A549 (cell line): ENCODE measurements around the gene NEK2. TPM values are rescaled to one million over a fixed set of nuclear protein-coding genes. Genes with fewer than 3 reads are reported as not detected.

Experiments
- ATAC-seq, 2 experiments: fragments of 200-7000 bp in 1 of 2; fragments of >200 bp in 1 of 2; cut with Nextera tagmentation in 1 of 2; cut with Tn5 transposase in 1 of 2; 3 replicates each; pipeline versions ENCODE4 v1.8.0 to v1.9.1; 2018 to 2020; ENCODE audit warnings: mild to moderate bottlenecking in 1 of 2, moderate library complexity in 1 of 2
- CTCF ChIA-PET: fragments of 300-600 bp; sonication (Branson Sonifier 250); formaldehyde crosslinking; extraction: SDS; loops from one replicate; lab custom pipeline; 2021; ENCODE audit warnings: antibody characterized with exemption, inconsistent platforms; lab: Yijun Ruan, JAX
- POLR2A ChIA-PET: fragments of 350-600 bp; formaldehyde crosslinking; extraction: SDS; loops from one replicate; lab custom pipeline; 2021; ENCODE audit warnings: antibody characterized with exemption, inconsistent platforms; lab: Yijun Ruan, JAX
- DNase-seq, 2 experiments: peaks; one replicate each; pipeline versions ENCODE4 v3.0.0 to v3.0.0-alpha.2; 2011 to 2016; ENCODE audit warnings: low read depth in 1 of 2, low spot score in 1 of 2
- FAIRE-seq: peaks from 2 replicates; lab custom pipeline; 2011; peaks lifted over from hg19 to GRCh38; lab: Jason Lieb, UNC
- H3K27ac ChIP-seq, 2 experiments: fragments of >200 bp; sonication (Bioruptor Twin); formaldehyde crosslinking; 3 replicates each; pipeline ENCODE4 v1.5.1; 2016 to 2017
- H3K4me1 ChIP-seq: fragments of >200 bp; sonication (Bioruptor Twin); formaldehyde crosslinking; 3 replicates; pipeline ENCODE4 v1.6.1; 2016
- H3K4me2 ChIP-seq: fragments of >200 bp; sonication (Bioruptor Twin); formaldehyde crosslinking; 3 replicates; pipeline ENCODE4 v1.6.1; 2016
- H3K4me3 ChIP-seq: fragments of >200 bp; sonication (Bioruptor Twin); formaldehyde crosslinking; 3 replicates; pipeline ENCODE4 v1.5.1; 2016
- H3K9me3 ChIP-seq: fragments of >200 bp; sonication (Bioruptor Twin); formaldehyde crosslinking; 3 replicates; pipeline ENCODE4 v1.6.1; 2016
- ATOH8 ChIP-seq: fragments of 250-450 bp; sonication (Bioruptor Pico); IDR thresholded peaks from 2 replicates; pipeline ENCODE4 v1.5.0; 2020; ENCODE audit warnings: low read depth, mild to moderate bottlenecking, moderate library complexity
- BHLHE40 ChIP-seq: IDR thresholded peaks from 2 replicates; pipeline ENCODE4 v1.6.1; 2012; ENCODE audit warnings: low read depth, low read length, inconsistent platforms
- E2F6 ChIP-seq: IDR thresholded peaks from 2 replicates; pipeline ENCODE4 v1.6.1; 2012; ENCODE audit warnings: low read depth, borderline replicate concordance
- EHMT2 ChIP-seq: fragments of 200-600 bp; sonication (generic); IDR thresholded peaks from 2 replicates; pipeline ENCODE4 v1.6.1; 2016; ENCODE audit warnings: antibody characterized with exemption, low read depth, mild to moderate bottlenecking, moderate library complexity
- ELK1 ChIP-seq: fragments of 150-350 bp; IDR thresholded peaks from 2 replicates; pipeline ENCODE4 v1.6.1; 2014; ENCODE audit warnings: low read depth, mild to moderate bottlenecking, low read length
- EP300 ChIP-seq, 2 experiments: fragments of >200 bp; sonication (Bioruptor Twin); formaldehyde crosslinking; IDR thresholded peaks; 2 replicates in 1 of 2; 3 replicates in 1 of 2; pipeline ENCODE4 v1.6.1; 2016 to 2017
- FOSB ChIP-seq: fragments of 250-450 bp; sonication (Bioruptor Pico); IDR thresholded peaks from 2 replicates; pipeline ENCODE4 v1.5.0; 2020; ENCODE audit warnings: mild to moderate bottlenecking, moderate library complexity
- FOSL2 ChIP-seq, 2 experiments: fragments of 450-650 bp in 1 of 2; fragments of >200 bp in 1 of 2; sonication (Bioruptor Twin) in 1 of 2; formaldehyde crosslinking; IDR thresholded peaks; 2 replicates each; pipeline versions ENCODE4 v1.5.0 to v1.6.1; 2016 to 2020; ENCODE audit warnings: mild to moderate bottlenecking in 1 of 2, moderate library complexity in 1 of 2
- GATA3 ChIP-seq: IDR thresholded peaks from 2 replicates; pipeline ENCODE4 v1.6.1; 2012; ENCODE audit warnings: borderline replicate concordance
- HDAC2 ChIP-seq: fragments of 200-600 bp; sonication (generic); IDR thresholded peaks from 2 replicates; pipeline ENCODE4 v1.6.1; 2016
- HOXB13 ChIP-seq: fragments of 250-450 bp; sonication (Bioruptor Pico); IDR thresholded peaks from 2 replicates; pipeline ENCODE4 v1.5.0; 2020; ENCODE audit warnings: low read depth, mild to moderate bottlenecking, moderate library complexity
- KDM1A ChIP-seq: fragments of 200-600 bp; sonication (generic); IDR thresholded peaks from 2 replicates; pipeline ENCODE4 v1.6.1; 2016; ENCODE audit warnings: low read depth, mild to moderate bottlenecking
- MAX ChIP-seq: IDR thresholded peaks from 2 replicates; pipeline ENCODE4 v1.6.1; 2012
- POLR2A ChIP-seq: IDR thresholded peaks from 2 replicates; pipeline ENCODE4 v1.6.1; 2012; ENCODE audit warnings: mild to moderate bottlenecking, low read length
- POLR2AphosphoS2 ChIP-seq: conservative IDR thresholded peaks from 2 replicates; pipeline ENCODE4 v1.6.1; 2012; ENCODE audit warnings: low read length, improper control_type of control experiment, inconsistent platforms
- RAD21 ChIP-seq, 2 experiments: fragments of >200 bp in 1 of 2; sonication (Bioruptor Twin) in 1 of 2; formaldehyde crosslinking in 1 of 2; IDR thresholded peaks in 1 of 2; conservative IDR thresholded peaks in 1 of 2; 2 replicates in 1 of 2; 3 replicates in 1 of 2; pipeline ENCODE4 v1.6.1; 2012 to 2018; ENCODE audit warnings: inconsistent platforms in 1 of 2
- RARB ChIP-seq: fragments of 250-450 bp; sonication (Bioruptor Pico); IDR thresholded peaks from 2 replicates; pipeline ENCODE4 v1.8.0; 2021; ENCODE audit warnings: mild to moderate bottlenecking, moderate library complexity
- RCOR1 ChIP-seq: fragments of 150-350 bp; IDR thresholded peaks from 2 replicates; pipeline ENCODE4 v1.6.1; 2014; ENCODE audit warnings: antibody characterized with exemption, low read length, low read depth
- RFX5 ChIP-seq: fragments of 450-650 bp; IDR thresholded peaks from 2 replicates; pipeline ENCODE4 v1.7.1; 2014; ENCODE audit warnings: antibody characterized with exemption, mild to moderate bottlenecking, moderate library complexity
- RNF2 ChIP-seq: fragments of 200-600 bp; sonication (generic); IDR thresholded peaks from 2 replicates; pipeline ENCODE4 v1.6.1; 2016; ENCODE audit warnings: low read depth, mild to moderate bottlenecking, antibody characterized with exemption, moderate library complexity, borderline replicate concordance
- TP53 ChIP-seq: fragments of 250-450 bp; sonication (Bioruptor Pico); IDR thresholded peaks from 2 replicates; pipeline ENCODE4 v1.5.0; 2021; ENCODE audit warnings: mild to moderate bottlenecking, moderate library complexity
- ZC3H11A ChIP-seq: fragments of 450-650 bp; IDR thresholded peaks from 2 replicates; pipeline ENCODE4 v1.6.1; 2014; ENCODE audit warnings: antibody characterized with exemption, mild to moderate bottlenecking
- ZNF302 ChIP-seq: fragments of 250-450 bp; sonication (Bioruptor Pico); IDR thresholded peaks from 2 replicates; pipeline ENCODE4 v1.9.0; 2021; ENCODE audit warnings: inconsistent platforms, mild to moderate bottlenecking, moderate library complexity
- WGBS: methylation state at CpG from one replicate; pipeline ENCODE4 v1.1.6; 2017; ENCODE audit errors: missing lambda C conversion rate; 5-methylcytosine and 5-hydroxymethylcytosine counted together
- polyA plus RNA-seq, 4 experiments: library from polyadenylated mRNA; depleted of rRNA in 3 of 4; stranded (reverse); fragments of >200 nt; fragmentation: RNase III in 1 of 4; extraction: RNeasy Plus Mini Kit Qiagen cat#74134 plus additional on column Dnase treatment in 1 of 4; gene quantifications; 2 replicates in 3 of 4; 3 replicates in 1 of 4; pipeline ENCODE4 v1.2.3, GENCODE V29; 2011 to 2017

The NEK2 gene
- polyA plus RNA-seq, 2 of the 4 experiments (the other 2 are of a cell fraction), result 42.0 to 65.3 TPM

- 80% methylated on average over 9 of the region's 11 CpGs for WGBS
- H3K9me3 ChIP-seq, result no peaks in the 10 kb centered on the region
- DNase-seq, result no peak
- no peak overlapping the region for H3K27ac ChIP-seq
- ATAC-seq, result no peak
- FAIRE-seq, result no peak
- H3K4me2 ChIP-seq, result no peak overlapping the region
- peaks cover 8% of the 10 kb centered on the region for H3K4me1 ChIP-seq
- POLR2A ChIA-PET, result no interaction called here
- no peak for TF ChIP-seq FOSL2 (IDR thresholded peaks at IDR 0.05)
- TF ChIP-seq FOSL2 (CRISPR knock-in tag; IDR thresholded peaks at IDR 0.05), result no peak
- no peak for TF ChIP-seq EP300 (IDR thresholded peaks at IDR 0.05)
- TF ChIP-seq RCOR1, result no peak
- no peak for TF ChIP-seq RAD21 (conservative IDR thresholded peaks at IDR 0.05 in 1 of 2, IDR thresholded peaks at IDR 0.05 in 1 of 2)
- no peak for TF ChIP-seq ZC3H11A
- no peak for TF ChIP-seq POLR2AphosphoS2
- no peak for TF ChIP-seq RARB (CRISPR knock-in tag)
- TF ChIP-seq BHLHE40, result no peak
- TF ChIP-seq HOXB13, result no peak
- TF ChIP-seq MAX, result no peak
- TF ChIP-seq FOSB, result no peak
- TF ChIP-seq, all 56 proteins: peak for 0
- CTCF ChIA-PET, result interaction anchor here (1.7 to 6.7 kb wide), 2 partner anchors 7 to 26 kb away, joined by 5 to 35 read pairs; no protein-coding TSS in a partner anchor
- H3K4me3 ChIP-seq, result no peak overlapping the region
These were observed 49.3 kb upstream of the NEK2 start for GRCh38 chr1:211724687-211725196.

GRCh38 chr1:211723273-211723672, 47.9 kb upstream of the NEK2 start:
- Histone ChIP-seq H3K4me2 (no peak overlapping the region), H3K9me3 (no peaks in the 10 kb centered on the region), H3K4me3 (no peak overlapping the region), H3K27ac (no peak overlapping the region), H3K4me1 (peaks cover 8% of the 10 kb centered on the region)
- ATAC-seq (no peak), DNase-seq (no peak), FAIRE-seq (no peak)
- TF ChIP-seq ZNF302 (CRISPR knock-in tag) (no peak), EHMT2 (no peak), GATA3 (no peak), POLR2A (no peak), RNF2 (no peak), KDM1A (no peak), ELK1 (no peak), RFX5 (no peak), HDAC2 (no peak), ATOH8 (CRISPR knock-in tag) (no peak), RAD21 (conservative IDR thresholded peaks at IDR 0.05 in 1 of 2, IDR thresholded peaks at IDR 0.05 in 1 of 2) (no peak), TP53 (CRISPR knock-in tag) (no peak), E2F6 (no peak)
- ChIA-PET CTCF (interaction anchor here (0.7 to 6.7 kb wide), 6 partner anchors 9 to 312 kb away, joined by 3 to 35 read pairs (median 3); partner anchors contain the start of genes DTL and INTS7), POLR2A (interaction anchor here (1.3 kb wide), 1 partner anchor 13 kb away, joined by 3 read pairs; no protein-coding TSS in a partner anchor)
- WGBS, result 94% methylated on average over 5 of the region's 5 CpGs
